Measurements from ENCODE around the gene SLC6A1.

The SLC6A1 gene

DNA sequence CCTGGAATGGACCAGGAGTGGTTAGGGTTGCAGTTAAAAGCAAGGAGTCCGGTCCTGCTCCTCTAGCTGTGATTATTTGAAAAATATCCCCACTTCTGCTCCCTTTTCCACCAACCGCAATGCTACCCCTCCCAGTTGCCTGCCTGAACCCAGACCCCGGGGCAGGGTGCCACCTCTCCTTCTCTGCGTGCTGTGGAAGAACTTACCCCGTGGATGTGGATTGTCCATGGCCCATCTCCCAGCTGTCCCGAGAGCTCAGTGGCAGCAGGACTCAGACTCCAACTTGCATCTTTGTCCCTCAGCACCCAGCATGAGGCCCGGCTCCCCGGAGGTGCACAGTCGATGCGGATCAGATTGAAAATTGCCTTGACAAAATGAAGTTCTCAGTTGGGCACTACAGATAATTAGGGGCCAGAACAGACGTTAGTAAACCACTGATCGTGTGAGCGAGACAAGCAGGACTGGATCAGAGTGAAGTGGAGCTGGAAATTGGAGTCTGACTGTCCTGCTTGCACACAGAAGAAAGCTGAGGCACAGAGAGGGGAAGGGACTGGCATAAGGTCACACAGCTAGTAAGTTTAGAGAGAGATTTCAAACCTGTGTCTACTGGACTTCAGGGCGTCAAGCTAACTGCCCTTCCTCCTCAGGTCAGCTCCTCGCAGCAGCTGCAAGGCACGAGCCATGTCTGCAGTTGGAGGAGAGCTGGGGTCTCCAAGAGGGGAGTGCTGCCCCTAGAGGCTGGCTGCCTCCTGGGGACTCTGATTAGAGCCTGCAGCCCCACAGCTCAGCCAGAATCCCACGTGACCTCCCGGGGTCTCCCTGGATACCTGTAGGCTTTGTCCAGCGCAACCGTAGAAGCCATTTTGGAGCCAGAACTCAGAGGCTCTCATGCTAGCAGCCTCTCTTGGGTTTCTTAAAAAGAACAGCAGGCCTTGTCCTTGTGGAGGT, 14.7 kb downstream of the SLC6A1 start:
- FAIRE-seq (no peak), DNase-seq (ENCODE audit: insufficient read length) (no peak)
- no peak for TF ChIP-seq POLR2AphosphoS5 (IDR thresholded peaks at IDR 0.05; ENCODE audit: low read depth, low read length)
- TF ChIP-seq POLR2A (IDR thresholded peaks at IDR 0.05; ENCODE audit: low read depth, low read length), result no peak
- TF ChIP-seq TAF1 (IDR thresholded peaks at IDR 0.05; ENCODE audit: borderline replicate concordance, low read depth, low read length), result no peak

DNA sequence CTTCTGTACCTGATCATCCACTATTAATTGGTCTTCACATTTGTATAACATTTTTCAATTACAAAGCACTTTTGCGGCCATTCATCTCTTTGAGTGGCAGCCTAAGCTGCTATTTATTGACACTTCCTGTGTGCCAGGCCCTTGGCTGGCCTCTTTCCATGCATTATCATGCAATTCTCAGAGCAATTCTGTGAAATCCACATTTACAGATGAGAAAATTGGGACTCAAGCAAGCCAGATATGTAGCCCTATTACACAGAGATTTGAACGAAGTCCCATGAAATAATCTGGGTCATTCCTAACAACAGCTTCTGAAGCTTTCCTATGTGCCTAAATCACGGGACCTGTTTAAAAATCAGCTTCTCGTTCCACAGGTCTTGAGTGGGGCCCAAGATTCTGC, 17.4 kb downstream of the SLC6A1 start:
- TF ChIP-seq POLR2A (IDR thresholded peaks at IDR 0.05; ENCODE audit: low read depth, low read length), result no peak
- TF ChIP-seq POLR2AphosphoS5 (IDR thresholded peaks at IDR 0.05; ENCODE audit: low read depth, low read length), result no peak
- DNase-seq (ENCODE audit: insufficient read length), result no peak
- FAIRE-seq, result no peak

DNA sequence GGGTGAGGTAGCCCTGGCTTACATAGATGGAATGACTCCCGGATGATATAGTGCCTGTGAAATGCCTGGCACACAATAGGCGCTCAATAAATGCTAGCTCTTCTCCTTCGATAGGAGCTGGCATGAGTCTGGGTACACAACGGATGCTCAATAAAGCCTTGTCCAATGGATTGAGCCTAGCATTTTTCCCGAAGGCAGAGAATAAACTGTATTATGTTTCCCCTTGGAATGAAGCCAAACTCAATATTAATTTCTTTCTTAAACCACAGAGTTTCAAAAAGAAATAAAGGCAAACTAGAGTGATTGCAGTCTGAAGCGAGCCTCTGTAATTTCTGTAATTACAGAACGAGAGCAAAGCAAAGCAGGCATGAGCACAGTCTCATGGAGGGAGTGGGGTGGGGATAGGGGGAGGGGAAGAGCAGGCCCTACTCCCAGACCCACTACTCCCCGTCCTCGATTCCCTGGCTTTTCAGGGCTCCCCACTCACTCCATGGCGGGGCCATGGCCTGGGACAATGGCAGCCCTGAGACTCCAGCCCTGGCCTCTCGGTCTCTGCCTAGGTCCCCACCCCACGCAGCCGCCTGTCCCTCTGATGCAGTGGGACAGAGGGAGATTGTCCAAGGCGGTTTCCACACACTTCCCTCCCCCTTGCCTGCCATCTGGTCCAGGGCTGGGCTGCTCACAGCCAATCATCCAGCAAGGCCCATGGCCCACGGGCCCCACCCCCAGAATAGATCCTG, 18.0 kb downstream of the SLC6A1 start:
- TF ChIP-seq POLR2A (IDR thresholded peaks at IDR 0.05; ENCODE audit: low read depth, low read length), result no peak
- no peak for TF ChIP-seq TAF1 (IDR thresholded peaks at IDR 0.05; ENCODE audit: borderline replicate concordance, low read depth, low read length)
- no peak for TF ChIP-seq POLR2AphosphoS5 (IDR thresholded peaks at IDR 0.05; ENCODE audit: low read depth, low read length)
- FAIRE-seq, result no peak
- no peak for DNase-seq (ENCODE audit: insufficient read length)

DNA sequence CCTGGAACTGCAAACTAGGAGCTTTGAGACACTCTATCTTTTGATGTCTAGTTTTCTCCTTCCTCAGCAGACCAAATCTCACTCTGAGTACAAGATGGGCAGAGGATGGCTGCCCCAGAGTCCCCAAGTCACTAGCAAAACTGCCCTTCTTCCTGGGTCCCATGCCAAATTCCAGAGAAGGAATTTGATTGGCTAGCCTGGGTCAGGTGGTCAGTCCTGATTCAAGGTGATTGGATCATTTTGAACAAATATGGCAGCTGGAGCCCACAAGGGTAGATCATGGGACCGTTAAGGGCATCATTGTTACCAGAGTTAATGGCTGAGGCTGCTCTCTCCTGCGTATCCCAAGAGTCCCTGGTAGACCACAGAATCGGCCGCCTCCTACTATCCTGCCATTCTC, 21.7 kb downstream of the SLC6A1 start:
- TF ChIP-seq TAF1 (IDR thresholded peaks at IDR 0.05; ENCODE audit: borderline replicate concordance, low read depth, low read length), result no peak
- no peak for TF ChIP-seq POLR2AphosphoS5 (IDR thresholded peaks at IDR 0.05; ENCODE audit: low read depth, low read length)
- no peak for TF ChIP-seq POLR2A (IDR thresholded peaks at IDR 0.05; ENCODE audit: low read depth, low read length)
- DNase-seq (ENCODE audit: insufficient read length), result no peak
- no peak for FAIRE-seq

DNA sequence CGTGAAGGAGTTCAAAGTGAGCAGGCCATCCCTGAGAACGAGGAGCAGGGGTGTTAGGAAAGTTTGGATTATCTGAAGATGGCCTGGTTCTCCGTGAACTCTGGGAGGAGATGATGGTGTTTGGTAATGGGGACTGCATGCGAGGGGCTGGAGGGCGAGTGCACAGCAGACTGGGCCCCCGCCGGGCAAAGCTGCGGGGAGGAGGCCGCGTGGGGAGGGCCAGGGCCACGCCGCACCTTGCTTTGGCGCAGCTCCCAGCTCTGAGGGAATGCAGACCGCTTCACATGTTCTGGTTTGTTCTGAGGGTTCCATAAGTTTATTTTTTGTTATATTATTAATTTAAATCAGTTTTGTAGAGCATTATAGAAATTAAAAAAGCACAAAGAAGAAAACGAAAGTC, 22.2 kb downstream of the SLC6A1 start:
- DNase-seq (ENCODE audit: insufficient read length), result no peak
- FAIRE-seq, result no peak

DNA sequence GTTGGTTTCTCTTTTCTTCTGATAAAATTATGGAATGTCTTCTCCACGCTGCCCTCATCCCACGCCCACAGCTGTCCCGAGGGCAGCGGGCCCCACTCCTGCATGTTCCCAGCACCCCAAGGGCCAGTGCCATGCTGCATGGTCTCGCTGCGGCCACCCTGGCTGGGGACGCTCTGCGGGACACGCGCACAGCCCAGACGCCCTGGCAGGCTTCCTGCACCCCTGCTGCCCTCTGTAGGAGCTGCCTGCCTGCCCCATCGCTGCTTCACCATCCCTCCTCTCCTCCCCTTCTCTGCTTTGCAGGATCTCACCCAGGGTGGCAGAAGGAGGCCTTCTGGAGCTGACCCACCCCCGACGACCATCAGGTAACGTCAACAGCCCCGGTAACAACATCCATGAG, 22.8 kb downstream of the SLC6A1 start:
- DNase-seq (ENCODE audit: insufficient read length) (no peak), FAIRE-seq (no peak)
- TF ChIP-seq TAF1 (IDR thresholded peaks at IDR 0.05; ENCODE audit: borderline replicate concordance, low read depth, low read length) (no peak), POLR2A (IDR thresholded peaks at IDR 0.05; ENCODE audit: low read depth, low read length) (no peak), POLR2AphosphoS5 (IDR thresholded peaks at IDR 0.05; ENCODE audit: low read depth, low read length) (no peak)

More for the DNA sequence above, 22.2 kb downstream of the SLC6A1 start:
- no peak for TF ChIP-seq POLR2A (IDR thresholded peaks at IDR 0.05; ENCODE audit: low read depth, low read length)
- no peak for TF ChIP-seq TAF1 (IDR thresholded peaks at IDR 0.05; ENCODE audit: borderline replicate concordance, low read depth, low read length)
- TF ChIP-seq POLR2AphosphoS5 (IDR thresholded peaks at IDR 0.05; ENCODE audit: low read depth, low read length), result no peak

DNA sequence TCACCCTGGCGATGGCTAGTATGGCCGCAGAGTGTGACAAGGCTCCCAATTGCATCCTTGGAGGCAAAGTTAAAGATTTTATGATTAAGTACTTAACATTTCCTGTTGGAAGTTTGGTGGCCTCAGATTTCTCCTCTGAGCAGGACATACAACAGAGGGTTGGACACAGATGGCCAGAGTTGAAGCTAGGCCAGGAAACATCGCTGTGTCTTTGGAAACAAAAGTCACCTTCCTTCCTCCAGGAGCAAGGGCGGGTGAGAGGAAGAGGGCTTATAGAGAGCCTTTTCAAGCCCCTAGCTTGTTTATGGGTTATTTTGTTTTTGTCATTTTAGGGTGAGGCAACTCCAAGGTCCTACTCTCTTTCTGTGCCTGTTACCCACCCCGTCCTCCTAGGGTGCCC, 24.2 kb downstream of the SLC6A1 start:
- no peak for TF ChIP-seq TAF1 (IDR thresholded peaks at IDR 0.05; ENCODE audit: borderline replicate concordance, low read depth, low read length)
- TF ChIP-seq POLR2AphosphoS5 (IDR thresholded peaks at IDR 0.05; ENCODE audit: low read depth, low read length), result no peak
- TF ChIP-seq POLR2A (IDR thresholded peaks at IDR 0.05; ENCODE audit: low read depth, low read length), result no peak
- DNase-seq (ENCODE audit: insufficient read length), result no peak
- no peak for FAIRE-seq

DNA sequence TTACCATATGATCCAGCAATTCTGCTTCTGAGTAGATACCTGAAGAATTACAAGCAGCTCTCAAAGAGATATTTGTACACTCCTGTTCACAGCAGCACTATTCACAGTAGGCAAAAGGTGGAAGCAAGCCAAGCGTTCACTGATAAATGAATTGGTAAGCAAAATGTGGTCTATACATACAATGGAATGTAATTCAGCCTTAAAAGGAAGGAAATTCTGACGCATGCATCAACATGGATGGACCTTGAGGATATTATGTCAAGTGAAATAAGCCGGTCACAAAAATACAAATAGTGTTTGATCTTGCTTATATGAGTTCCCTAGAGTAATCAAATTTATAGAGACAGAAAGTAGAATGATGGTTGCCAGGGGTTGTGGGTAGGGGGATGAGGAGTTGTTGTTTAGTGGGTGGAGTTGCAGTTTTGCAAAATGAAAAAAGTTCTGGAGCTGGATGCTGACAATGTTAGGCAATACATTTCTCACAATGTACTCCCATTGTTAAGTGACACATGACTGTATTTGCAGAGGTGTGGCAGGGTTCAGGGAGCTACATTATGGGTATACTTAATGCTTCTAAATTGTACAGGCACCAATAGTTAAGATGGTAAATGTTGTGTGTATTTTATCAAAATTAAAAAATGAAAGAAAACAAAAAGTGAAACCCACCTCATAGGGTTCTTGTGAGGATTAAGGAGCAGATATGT, 26.7 kb downstream of the SLC6A1 start:
- TF ChIP-seq POLR2AphosphoS5 (IDR thresholded peaks at IDR 0.05; ENCODE audit: low read depth, low read length), result no peak
- TF ChIP-seq POLR2A (IDR thresholded peaks at IDR 0.05; ENCODE audit: low read depth, low read length), result no peak
- TF ChIP-seq TAF1 (IDR thresholded peaks at IDR 0.05; ENCODE audit: borderline replicate concordance, low read depth, low read length), result no peak
- DNase-seq (ENCODE audit: insufficient read length), result no peak
- no peak for FAIRE-seq

DNA sequence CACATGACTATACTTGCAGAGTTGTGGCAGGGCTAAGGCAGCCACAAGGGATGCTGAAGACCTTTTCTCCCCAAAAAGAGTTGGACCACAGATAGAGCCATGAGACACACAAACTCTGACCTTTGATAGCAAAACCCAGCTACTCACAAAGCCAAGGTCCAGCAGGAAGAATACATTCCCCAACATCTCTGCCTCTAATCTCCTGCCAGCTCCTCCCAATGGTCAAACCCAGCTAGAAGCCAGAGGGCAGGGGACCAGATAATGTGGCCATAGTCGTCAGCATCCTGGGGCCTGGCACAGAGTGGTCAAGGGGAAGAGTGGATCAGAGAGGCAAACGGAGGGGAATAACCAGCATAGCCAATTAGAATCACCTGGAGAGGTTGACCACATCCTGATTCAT, 28.2 kb downstream of the SLC6A1 start:
- TF ChIP-seq TAF1 (IDR thresholded peaks at IDR 0.05; ENCODE audit: borderline replicate concordance, low read depth, low read length), result no peak
- no peak for TF ChIP-seq POLR2AphosphoS5 (IDR thresholded peaks at IDR 0.05; ENCODE audit: low read depth, low read length)
- TF ChIP-seq POLR2A (IDR thresholded peaks at IDR 0.05; ENCODE audit: low read depth, low read length), result no peak
- FAIRE-seq (no peak), DNase-seq (ENCODE audit: insufficient read length) (no peak)

DNA sequence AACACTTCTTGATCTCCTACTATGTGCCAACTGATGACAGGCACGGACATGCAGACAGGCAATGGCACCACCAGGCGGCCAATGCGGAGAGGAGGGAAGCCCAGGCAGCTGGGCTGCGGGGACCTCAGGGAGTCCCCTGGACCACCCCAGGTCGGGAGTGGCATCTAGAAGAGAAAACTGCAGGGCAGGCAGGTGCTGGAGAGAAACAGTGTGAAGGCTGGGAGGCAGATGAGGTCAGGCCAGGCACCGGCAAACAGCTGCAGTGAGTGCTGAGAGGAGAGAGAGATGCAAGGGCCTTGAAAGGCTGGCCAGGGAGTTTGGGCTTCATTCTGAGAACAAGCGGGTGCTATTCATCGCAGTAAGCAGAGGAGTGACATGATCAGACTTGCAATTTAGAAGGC, 29.1 kb downstream of the SLC6A1 start:
- DNase-seq (ENCODE audit: insufficient read length) (no peak), FAIRE-seq (no peak)
- TF ChIP-seq TAF1 (IDR thresholded peaks at IDR 0.05; ENCODE audit: borderline replicate concordance, low read depth, low read length) (no peak), POLR2A (IDR thresholded peaks at IDR 0.05; ENCODE audit: low read depth, low read length) (no peak), POLR2AphosphoS5 (IDR thresholded peaks at IDR 0.05; ENCODE audit: low read depth, low read length) (no peak)

DNA sequence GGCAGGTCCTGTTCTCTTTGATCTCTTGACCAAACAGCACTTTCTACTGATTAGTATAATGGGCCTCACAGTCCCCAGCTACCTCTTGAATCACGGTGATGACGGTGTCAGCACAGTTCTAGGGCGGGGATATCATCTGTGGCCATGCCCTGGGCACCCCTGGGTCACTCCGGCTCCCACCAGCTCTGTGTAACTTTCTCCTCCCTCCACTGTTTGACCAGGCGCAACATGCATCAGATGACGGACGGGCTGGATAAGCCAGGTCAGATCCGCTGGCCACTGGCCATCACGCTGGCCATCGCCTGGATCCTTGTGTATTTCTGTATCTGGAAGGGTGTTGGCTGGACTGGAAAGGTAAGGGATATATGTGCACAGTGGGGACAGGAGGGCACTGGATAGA, 29.6 kb downstream of the SLC6A1 start:
- no peak for FAIRE-seq
- DNase-seq (ENCODE audit: insufficient read length), result no peak
- TF ChIP-seq POLR2A (IDR thresholded peaks at IDR 0.05; ENCODE audit: low read depth, low read length) (no peak), TAF1 (IDR thresholded peaks at IDR 0.05; ENCODE audit: borderline replicate concordance, low read depth, low read length) (no peak), POLR2AphosphoS5 (IDR thresholded peaks at IDR 0.05; ENCODE audit: low read depth, low read length) (no peak)

Data from GM12892 (cell line).